Fibroblast of villous mesenchyme (primary cell): ENCODE data around the gene PDCD10. TPM values are rescaled to one million over a fixed set of nuclear protein-coding genes. Genes with fewer than 3 reads are reported as not detected.

Experiments used
- DNase-seq: peaks from one replicate; pipeline ENCODE4 v3.0.0-alpha.2; 2010; ENCODE audit warnings: low read depth
- H3K4me3 ChIP-seq: 2 replicates; pipeline ENCODE4 v1.5.1; 2011; ENCODE audit warnings: low read depth, mild to moderate bottlenecking, low read length
- CTCF ChIP-seq: IDR thresholded peaks from 2 replicates; pipeline ENCODE4 v1.5.1; 2012; ENCODE audit warnings: low read depth, mild to moderate bottlenecking, low read length; ENCODE audit not compliant: insufficient read depth
- total RNA-seq: library from RNA; depleted of rRNA; stranded (reverse); fragments of >200 nt; gene quantifications from 2 replicates; pipeline ENCODE4 v1.2.3, GENCODE V29; 2012

The PDCD10 gene
- total RNA-seq, 1 donor: 79.9 TPM

GRCh38 chr3:167772992-167773391 lies 38.3 kb upstream of the PDCD10 start:
- no peak overlapping the region for H3K4me3 ChIP-seq
- TF ChIP-seq CTCF: no peak
- no peak for DNase-seq

DNA sequence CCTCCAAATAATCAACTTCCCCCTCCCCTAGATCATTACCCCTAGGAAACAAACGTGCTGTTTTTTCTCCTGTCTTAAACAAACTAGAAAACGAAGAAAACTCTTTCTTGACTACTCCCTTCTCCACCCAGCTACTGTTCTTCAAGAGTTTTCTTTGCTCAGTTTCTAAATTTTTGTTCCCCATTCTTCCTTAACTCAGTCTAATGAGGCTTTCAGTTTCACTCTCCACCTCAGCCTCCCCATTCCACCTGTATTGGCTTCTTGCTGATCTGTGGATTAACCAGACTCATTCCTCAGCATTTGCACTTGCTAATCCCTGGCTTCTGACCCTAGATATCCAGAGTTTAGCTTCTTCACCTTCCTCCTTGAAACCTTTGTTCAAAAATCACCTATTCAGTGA lies 27.6 kb upstream of the PDCD10 start:
- DNase-seq: no peak
- no peak for TF ChIP-seq CTCF
- no peak overlapping the region for H3K4me3 ChIP-seq

DNA sequence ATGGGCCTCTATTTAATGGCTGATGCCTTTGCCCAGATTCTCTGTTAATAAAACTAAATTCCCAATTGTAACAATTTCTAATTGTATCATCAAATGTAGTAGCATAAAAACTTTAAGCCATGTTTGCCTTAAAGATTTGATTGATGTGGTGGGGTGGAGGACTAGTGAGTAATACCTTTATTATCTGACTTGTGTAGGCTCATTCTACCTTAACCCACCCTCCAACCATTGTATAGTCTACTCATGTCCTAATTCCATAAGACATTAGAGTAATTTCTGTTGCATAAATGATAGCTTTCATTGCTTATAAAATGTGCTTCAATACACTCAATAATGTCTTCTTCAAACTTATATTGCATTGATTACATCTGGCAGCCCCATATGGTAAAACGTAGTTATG lies 26.6 kb upstream of the PDCD10 start:
- H3K4me3 ChIP-seq: no peak overlapping the region
- DNase-seq: no peak
- TF ChIP-seq CTCF: no peak

- no peak for TF ChIP-seq CTCF
- no peak for DNase-seq
- H3K4me3 ChIP-seq: no peak overlapping the region
Observed at GRCh38 chr3:167754049-167754448, 19.4 kb upstream of the PDCD10 start.

- peak; percentile 6 for DNase-seq
- no peak for TF ChIP-seq CTCF
Observed at GRCh38 chr3:167750272-167750971, 15.7 kb upstream of the PDCD10 start.

GRCh38 chr3:167749728-167750127 lies 15.0 kb upstream of the PDCD10 start:
- no peak for TF ChIP-seq CTCF
- DNase-seq: no peak
- H3K4me3 ChIP-seq: no peak overlapping the region

More at GRCh38 chr3:167750272-167750971, 15.7 kb upstream of the PDCD10 start:
- no peak overlapping the region for H3K4me3 ChIP-seq

DNA sequence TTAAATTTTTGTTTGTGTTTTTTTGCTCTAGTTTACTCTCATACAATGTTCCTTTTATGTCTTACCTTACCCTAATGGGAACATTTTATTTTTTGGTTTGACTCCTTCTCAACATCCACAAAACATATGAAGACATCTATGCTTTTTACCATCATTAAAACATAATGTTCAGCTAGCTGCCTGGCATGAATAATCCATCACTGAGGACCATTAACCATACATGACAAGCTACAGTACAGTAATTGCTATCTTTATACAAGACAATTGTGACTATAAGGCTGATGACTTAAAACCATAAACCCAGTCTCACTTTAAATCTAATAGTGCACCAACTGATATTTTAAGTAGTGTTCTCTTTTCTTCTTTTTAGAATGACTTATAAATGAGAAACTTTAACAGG lies 14.5 kb upstream of the PDCD10 start:
- no peak for TF ChIP-seq CTCF
- DNase-seq: no peak
- H3K4me3 ChIP-seq: no peak overlapping the region
